ENCODE data around the gene CDKAL1.

CDKAL1 gene

GRCh38 chr6:21198032-21198640 is 663.9 kb downstream of the CDKAL1 start:
- Histone ChIP-seq H2BK120ac (ENCODE audit: low read depth, low read length) (no peak overlapping the region), H3K27me3 (ENCODE audit: control insufficient read depth in 3 of 3, insufficient read depth in 3 of 3, low read depth in 1 of 3, low read length in 3 of 3) (no peaks in the 10 kb centered on the region), H3K36me3 (replicated peaks in 1 of 2; ENCODE audit: control insufficient read depth in 2 of 2, insufficient read depth in 2 of 2, low read length in 2 of 2) (no peaks in the 10 kb centered on the region), H3K9ac (ENCODE audit: low read depth, low read length, poor library complexity) (no peak overlapping the region), H3K79me1 (ENCODE audit: low read depth, low read length) (no peaks in the 10 kb centered on the region), H3K4me2 (ENCODE audit: insufficient read depth, low read length, poor library complexity, severe bottlenecking) (no peak overlapping the region), H3K4ac (ENCODE audit: low read length) (no peak overlapping the region), H3K9me3 (replicated peaks in 1 of 2; ENCODE audit: control insufficient read depth in 2 of 2, insufficient read depth in 1 of 2, low read depth in 1 of 2, low read length in 2 of 2) (peaks cover 0 to 10% of the 10 kb centered on the region in 2 donors), H4K91ac (ENCODE audit: low read depth, low read length, poor library complexity) (no peak overlapping the region), H4K8ac (ENCODE audit: low read depth, low read length) (no peak overlapping the region), H2AFZ (ENCODE audit: low read length) (no peak overlapping the region), H3K27ac (replicated peaks; ENCODE audit: low read length) (no peak overlapping the region), H3K18ac (ENCODE audit: low read length) (no peak overlapping the region), H2BK15ac (ENCODE audit: low read length) (no peak overlapping the region), H3K23ac (ENCODE audit: low read depth, low read length, poor library complexity) (no peak overlapping the region), H2BK5ac (ENCODE audit: low read length) (no peak overlapping the region), H2AK5ac (ENCODE audit: low read depth, low read length) (no peak overlapping the region), H3K4me1 (ENCODE audit: control insufficient read depth in 2 of 2, insufficient read depth in 1 of 2, low read depth in 1 of 2, low read length in 2 of 2) (peaks cover 18 to 22% of the 10 kb centered on the region in 2 donors), H3K4me3 (ENCODE audit: low read length in 2 of 2) (no peak overlapping the region), H2BK12ac (ENCODE audit: low read length) (no peak overlapping the region), H3K14ac (ENCODE audit: low read length) (no peak overlapping the region)
- no peak for DNase-seq (ENCODE audit: low spot score)
- WGBS, 2 donors (ENCODE audit: extremely low coverage in 2 of 2, insufficient read length in 2 of 2, insufficient replicate concordance in 1 of 2) = no CpG with 5 or more reads among the region's 5 CpGs

- Histone ChIP-seq H3K27ac (replicated peaks; ENCODE audit: low read length) (peak overlapping the region; percentile 89), H3K4me1 (ENCODE audit: control insufficient read depth in 2 of 2, insufficient read depth in 1 of 2, low read depth in 1 of 2, low read length in 2 of 2) (peaks cover 18 to 22% of the 10 kb centered on the region in 2 donors), H2AK5ac (ENCODE audit: low read depth, low read length) (no peak overlapping the region), H3K9me3 (replicated peaks in 1 of 2; ENCODE audit: control insufficient read depth in 2 of 2, insufficient read depth in 1 of 2, low read depth in 1 of 2, low read length in 2 of 2) (peaks cover 0 to 3% of the 10 kb centered on the region in 2 donors), H2AFZ (ENCODE audit: low read length) (peak overlapping the region; percentile 26), H4K8ac (ENCODE audit: low read depth, low read length) (no peak overlapping the region), H4K91ac (ENCODE audit: low read depth, low read length, poor library complexity) (no peak overlapping the region), H3K23ac (ENCODE audit: low read depth, low read length, poor library complexity) (no peak overlapping the region), H3K14ac (ENCODE audit: low read length) (no peak overlapping the region), H3K79me1 (ENCODE audit: low read depth, low read length) (no peaks in the 10 kb centered on the region), H2BK12ac (ENCODE audit: low read length) (no peak overlapping the region), H3K18ac (ENCODE audit: low read length) (peak overlapping the region; percentile 61), H3K4me2 (ENCODE audit: insufficient read depth, low read length, poor library complexity, severe bottlenecking) (no peak overlapping the region), H3K27me3 (ENCODE audit: control insufficient read depth in 3 of 3, insufficient read depth in 3 of 3, low read depth in 1 of 3, low read length in 3 of 3) (no peaks in the 10 kb centered on the region), H3K4me3 (ENCODE audit: low read length in 2 of 2) (no peak overlapping the region), H2BK5ac (ENCODE audit: low read length) (no peak overlapping the region), H3K9ac (ENCODE audit: low read depth, low read length, poor library complexity) (no peak overlapping the region), H2BK120ac (ENCODE audit: low read depth, low read length) (no peak overlapping the region), H3K36me3 (replicated peaks in 1 of 2; ENCODE audit: control insufficient read depth in 2 of 2, insufficient read depth in 2 of 2, low read length in 2 of 2) (no peaks in the 10 kb centered on the region), H2BK15ac (ENCODE audit: low read length) (no peak overlapping the region), H3K4ac (ENCODE audit: low read length) (no peak overlapping the region)
- peak; percentile 27 for DNase-seq (ENCODE audit: low spot score)
- WGBS, 2 donors (ENCODE audit: extremely low coverage in 2 of 2, insufficient read length in 2 of 2, insufficient replicate concordance in 1 of 2) = no CpG with 5 or more reads among the region's 6 CpGs
Measured at GRCh38 chr6:21199262-21199661, 665.0 kb downstream of the CDKAL1 start.

- no peaks in the 10 kb centered on the region for H3K27me3 ChIP-seq (ENCODE audit: control insufficient read depth in 3 of 3, insufficient read depth in 3 of 3, low read depth in 1 of 3, low read length in 3 of 3)
- no peak overlapping the region for H3K9ac ChIP-seq (ENCODE audit: low read depth, low read length, poor library complexity)
- H2BK5ac ChIP-seq (ENCODE audit: low read length) = no peak overlapping the region
- no peak overlapping the region for H2BK120ac ChIP-seq (ENCODE audit: low read depth, low read length)
- H2AK5ac ChIP-seq (ENCODE audit: low read depth, low read length) = no peak overlapping the region
- no CpG with 5 or more reads among the region's 7 CpGs for WGBS, 2 donors (ENCODE audit: extremely low coverage in 2 of 2, insufficient read length in 2 of 2, insufficient replicate concordance in 1 of 2)
- no peaks in the 10 kb centered on the region for H3K36me3 ChIP-seq (replicated peaks in 1 of 2; ENCODE audit: control insufficient read depth in 2 of 2, insufficient read depth in 2 of 2, low read length in 2 of 2)
- peaks cover 18 to 22% of the 10 kb centered on the region in 2 donors for H3K4me1 ChIP-seq (ENCODE audit: control insufficient read depth in 2 of 2, insufficient read depth in 1 of 2, low read depth in 1 of 2, low read length in 2 of 2)
- no peak overlapping the region for H4K91ac ChIP-seq (ENCODE audit: low read depth, low read length, poor library complexity)
- no peak overlapping the region for H3K4me3 ChIP-seq (ENCODE audit: low read length in 2 of 2)
- no peak overlapping the region for H3K4me2 ChIP-seq (ENCODE audit: insufficient read depth, low read length, poor library complexity, severe bottlenecking)
- no peak overlapping the region for H3K23ac ChIP-seq (ENCODE audit: low read depth, low read length, poor library complexity)
- no peaks in the 10 kb centered on the region for H3K9me3 ChIP-seq (replicated peaks in 1 of 2; ENCODE audit: control insufficient read depth in 2 of 2, insufficient read depth in 1 of 2, low read depth in 1 of 2, low read length in 2 of 2)
- H4K8ac ChIP-seq (ENCODE audit: low read depth, low read length) = no peak overlapping the region
- H3K14ac ChIP-seq (ENCODE audit: low read length) = no peak overlapping the region
- H3K27ac ChIP-seq (replicated peaks; ENCODE audit: low read length) = peak overlapping the region; percentile 71
- H2BK12ac ChIP-seq (ENCODE audit: low read length) = no peak overlapping the region
- no peak overlapping the region for H3K4ac ChIP-seq (ENCODE audit: low read length)
- H3K79me1 ChIP-seq (ENCODE audit: low read depth, low read length) = no peaks in the 10 kb centered on the region
- no peak overlapping the region for H2AFZ ChIP-seq (ENCODE audit: low read length)
- DNase-seq (ENCODE audit: low spot score) = no peak
- H3K18ac ChIP-seq (ENCODE audit: low read length) = no peak overlapping the region
- H2BK15ac ChIP-seq (ENCODE audit: low read length) = no peak overlapping the region
Measured at GRCh38 chr6:21200134-21200870, 666.0 kb downstream of the CDKAL1 start.

- H3K4me1 ChIP-seq (ENCODE audit: control insufficient read depth in 2 of 2, insufficient read depth in 1 of 2, low read depth in 1 of 2, low read length in 2 of 2) = peaks cover 18 to 22% of the 10 kb centered on the region in 2 donors
- no peaks in the 10 kb centered on the region for H3K36me3 ChIP-seq (replicated peaks in 1 of 2; ENCODE audit: control insufficient read depth in 2 of 2, insufficient read depth in 2 of 2, low read length in 2 of 2)
- no peak overlapping the region for H2BK5ac ChIP-seq (ENCODE audit: low read length)
- H4K8ac ChIP-seq (ENCODE audit: low read depth, low read length) = no peak overlapping the region
- H3K79me1 ChIP-seq (ENCODE audit: low read depth, low read length) = no peaks in the 10 kb centered on the region
- no peaks in the 10 kb centered on the region for H3K9me3 ChIP-seq (replicated peaks in 1 of 2; ENCODE audit: control insufficient read depth in 2 of 2, insufficient read depth in 1 of 2, low read depth in 1 of 2, low read length in 2 of 2)
- no CpG with 5 or more reads among the region's 4 CpGs for WGBS, 2 donors (ENCODE audit: extremely low coverage in 2 of 2, insufficient read length in 2 of 2, insufficient replicate concordance in 1 of 2)
- H4K91ac ChIP-seq (ENCODE audit: low read depth, low read length, poor library complexity) = no peak overlapping the region
- DNase-seq (ENCODE audit: low spot score) = no peak
- no peak overlapping the region for H3K27ac ChIP-seq (replicated peaks; ENCODE audit: low read length)
- H2AFZ ChIP-seq (ENCODE audit: low read length) = no peak overlapping the region
- no peak overlapping the region for H3K14ac ChIP-seq (ENCODE audit: low read length)
- no peak overlapping the region for H3K4me3 ChIP-seq (ENCODE audit: low read length in 2 of 2)
- no peak overlapping the region for H3K23ac ChIP-seq (ENCODE audit: low read depth, low read length, poor library complexity)
- H3K27me3 ChIP-seq (ENCODE audit: control insufficient read depth in 3 of 3, insufficient read depth in 3 of 3, low read depth in 1 of 3, low read length in 3 of 3) = no peaks in the 10 kb centered on the region
- no peak overlapping the region for H3K18ac ChIP-seq (ENCODE audit: low read length)
- no peak overlapping the region for H2BK120ac ChIP-seq (ENCODE audit: low read depth, low read length)
- no peak overlapping the region for H3K9ac ChIP-seq (ENCODE audit: low read depth, low read length, poor library complexity)
- H3K4ac ChIP-seq (ENCODE audit: low read length) = no peak overlapping the region
- no peak overlapping the region for H2BK15ac ChIP-seq (ENCODE audit: low read length)
- no peak overlapping the region for H3K4me2 ChIP-seq (ENCODE audit: insufficient read depth, low read length, poor library complexity, severe bottlenecking)
- no peak overlapping the region for H2BK12ac ChIP-seq (ENCODE audit: low read length)
- no peak overlapping the region for H2AK5ac ChIP-seq (ENCODE audit: low read depth, low read length)
Measured at GRCh38 chr6:21201187-21201586, 666.9 kb downstream of the CDKAL1 start.

Measured in neuronal stem cell (in vitro differentiated cells).